GM19438 (cell line): Measurements from ENCODE around the gene CYREN.
A peak's percentile ranks its signal among the peaks of the same experiment; 100 is the strongest.
"Not testable (repeated sequence)": the region's sequence is repeated elsewhere in the genome, so short reads cannot be mapped to it uniquely, and the experiment has no call there.

ENCODE experiments used
- ATAC-seq: cut with Tn5 transposase; IDR thresholded peaks from one replicate; pipeline ENCODE4 v1.9.1; 2021; ENCODE audit warnings: low read depth; ENCODE audit not compliant: unreplicated experiment

Gene CYREN

DNA sequence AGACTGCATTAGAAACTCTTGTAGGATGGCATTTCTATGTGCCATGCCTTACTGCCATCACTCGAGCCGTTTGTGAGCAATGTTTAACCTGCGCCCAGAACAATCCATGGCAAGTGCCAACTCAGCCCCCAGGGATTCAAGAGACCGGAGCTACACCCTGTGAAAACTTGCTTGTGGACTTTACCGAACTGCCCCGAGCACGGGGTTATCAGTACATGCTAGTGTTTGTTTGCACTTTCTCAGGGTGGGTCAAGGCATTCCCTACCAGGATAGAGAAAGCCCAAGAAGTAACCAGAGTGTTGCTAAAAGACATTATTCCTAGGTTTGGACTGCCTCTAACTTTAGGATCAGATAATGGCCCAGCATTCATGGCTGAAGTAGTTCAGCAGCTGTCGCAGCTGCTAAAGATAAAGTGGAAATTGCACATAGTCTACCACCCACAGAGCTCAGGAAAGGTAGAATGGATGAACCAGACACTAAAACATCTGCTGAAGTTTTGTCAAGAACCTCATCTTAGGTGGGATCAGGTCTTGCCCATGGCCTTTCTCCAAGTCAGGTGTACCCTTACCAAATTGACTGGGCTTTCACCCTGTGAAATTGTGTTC is 8.9 kb upstream of the CYREN start:
- ATAC-seq, result no peak

DNA sequence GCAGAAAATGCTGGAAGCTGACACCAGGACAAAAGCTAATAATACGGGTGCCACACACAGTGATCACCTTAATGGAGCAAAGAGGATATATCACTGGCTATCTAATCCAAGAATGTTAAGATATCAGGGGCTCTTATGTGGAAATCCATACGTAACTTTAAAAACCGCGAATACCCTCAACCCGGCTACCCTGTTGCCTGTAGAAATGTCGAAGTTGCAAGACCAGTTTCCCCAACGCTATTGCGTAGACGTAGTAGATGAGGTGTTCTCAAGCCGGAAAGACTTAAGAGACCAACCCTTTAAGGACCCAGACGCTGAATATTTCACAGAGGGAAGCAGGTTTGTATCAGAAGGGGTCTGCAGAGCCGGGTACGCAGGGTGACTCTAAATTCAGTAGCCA is 7.9 kb upstream of the CYREN start:
- ATAC-seq, result no peak

DNA sequence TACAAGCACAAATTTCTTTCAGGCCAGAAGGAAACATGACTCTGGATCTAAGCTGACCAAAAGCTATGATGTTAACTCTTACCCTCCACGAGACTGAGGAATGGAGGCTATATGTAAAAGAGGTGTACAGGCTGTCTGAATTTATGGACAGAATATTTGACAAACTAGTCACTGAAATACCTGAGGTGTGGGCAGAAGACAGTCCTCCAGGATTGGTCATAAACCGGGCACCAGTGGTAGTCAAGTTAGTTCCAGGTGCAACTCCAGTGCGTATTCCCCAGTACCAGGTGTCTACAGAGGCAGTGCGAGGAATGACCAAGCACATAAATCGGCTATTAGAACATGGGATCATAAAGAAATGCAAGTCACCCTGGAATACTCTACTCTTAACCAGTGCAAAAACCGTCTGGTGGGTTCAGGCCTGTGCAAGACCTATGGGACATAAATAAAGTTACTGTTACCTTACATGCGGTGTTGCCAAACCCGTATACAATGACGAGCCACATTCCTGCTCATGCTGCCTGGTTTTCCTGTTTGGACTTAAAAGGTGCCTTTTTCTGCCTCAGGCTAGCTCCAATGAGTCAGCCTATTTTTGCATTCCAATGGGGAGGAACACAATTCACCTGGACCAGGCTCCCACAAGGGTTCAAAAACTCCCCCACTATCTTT is 6.7 kb upstream of the CYREN start:
- ATAC-seq, result no peak

DNA sequence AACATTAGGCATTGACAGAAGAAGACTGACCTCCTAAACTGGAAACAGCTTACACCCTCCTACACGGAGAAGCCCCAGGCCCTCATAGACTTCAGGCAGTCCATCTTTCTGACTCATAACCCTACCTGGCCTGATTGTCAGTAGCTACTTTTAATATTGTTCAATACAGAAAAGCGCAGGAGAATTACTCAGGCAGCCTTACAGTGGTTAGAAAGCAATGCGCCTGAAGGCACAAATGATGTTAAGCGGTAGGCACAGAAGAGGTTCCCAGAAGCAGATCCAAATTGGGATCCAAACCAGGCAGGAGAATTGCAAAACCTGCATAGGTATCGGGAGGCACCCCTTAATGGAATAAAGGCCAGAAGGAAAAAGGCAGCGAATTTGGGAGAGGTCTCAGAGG is 5.4 kb upstream of the CYREN start:
- ATAC-seq, result no peak

DNA sequence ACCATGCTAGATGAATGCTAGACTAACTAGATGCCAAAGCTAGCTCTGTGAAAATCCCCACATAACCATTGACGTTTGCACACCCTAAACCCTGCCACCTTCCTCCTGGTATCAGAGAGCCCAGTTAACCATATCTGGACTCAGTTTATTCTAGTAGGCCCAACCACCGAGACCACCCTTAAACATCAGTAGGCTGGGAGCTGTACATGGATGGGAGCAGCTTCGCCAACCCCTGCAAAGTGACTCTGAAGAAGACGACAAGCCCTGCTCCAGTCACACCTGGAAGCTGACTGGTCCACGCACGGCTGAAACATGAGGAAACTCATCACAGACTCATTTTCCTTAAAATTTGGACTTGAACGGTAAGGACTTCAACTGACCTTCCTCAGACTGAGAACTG is 4.4 kb upstream of the CYREN start:
- ATAC-seq, result no peak

DNA sequence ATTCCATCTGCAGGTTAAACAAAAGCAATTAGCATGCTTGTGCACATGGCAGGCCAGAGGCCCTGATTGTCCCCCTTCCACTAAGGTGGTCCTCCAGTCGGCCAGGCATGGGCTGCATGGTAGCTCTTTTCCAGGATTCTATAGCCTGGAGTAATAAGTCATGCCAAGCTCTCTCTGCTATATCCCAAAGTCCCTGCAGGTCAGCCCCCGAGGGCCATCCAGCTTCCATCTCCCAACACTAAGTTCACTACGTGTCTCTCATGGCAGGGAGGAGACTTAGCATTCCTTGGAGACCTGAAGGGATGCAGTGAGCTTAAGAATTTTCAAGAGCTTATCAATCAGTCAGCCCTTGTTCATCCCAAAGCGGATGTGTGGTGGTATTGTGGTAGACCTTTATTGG is 3.4 kb upstream of the CYREN start:
- not testable (repeated sequence) for ATAC-seq

DNA sequence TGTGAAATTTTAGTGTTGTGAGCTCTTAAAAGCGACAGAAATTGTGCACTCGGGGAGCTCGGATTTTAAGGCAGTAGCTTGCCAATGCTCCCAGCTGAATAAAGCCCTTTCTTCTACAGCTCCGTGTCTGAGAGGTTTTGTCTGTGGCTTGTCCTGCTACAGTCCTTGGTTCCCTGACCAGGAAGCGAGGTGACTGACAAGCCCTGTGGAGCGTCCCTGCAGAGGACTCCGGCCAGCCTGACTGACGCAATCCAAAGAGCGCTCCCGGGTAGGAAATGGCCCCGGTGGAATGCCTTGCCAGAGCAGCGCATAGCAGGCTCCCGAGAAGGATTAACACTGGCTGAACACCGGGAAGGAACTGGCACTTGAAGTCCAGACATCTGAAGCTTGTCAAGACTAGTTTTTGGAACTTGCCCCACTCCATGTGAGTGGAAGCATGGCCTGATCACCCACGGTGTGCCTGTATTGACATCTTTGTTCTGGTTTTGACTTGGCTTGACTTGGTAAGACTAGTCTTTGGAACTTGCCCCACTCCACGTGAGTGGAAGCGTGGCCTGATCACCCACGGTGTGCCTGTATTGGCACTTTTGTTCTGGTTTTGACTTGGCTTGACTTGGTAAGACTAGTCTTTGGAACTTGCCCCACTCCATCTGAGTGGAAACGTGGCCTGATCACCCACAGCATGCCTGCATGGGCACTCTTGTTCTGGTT is 1.2 kb upstream of the CYREN start:
- not testable (repeated sequence) for ATAC-seq

DNA sequence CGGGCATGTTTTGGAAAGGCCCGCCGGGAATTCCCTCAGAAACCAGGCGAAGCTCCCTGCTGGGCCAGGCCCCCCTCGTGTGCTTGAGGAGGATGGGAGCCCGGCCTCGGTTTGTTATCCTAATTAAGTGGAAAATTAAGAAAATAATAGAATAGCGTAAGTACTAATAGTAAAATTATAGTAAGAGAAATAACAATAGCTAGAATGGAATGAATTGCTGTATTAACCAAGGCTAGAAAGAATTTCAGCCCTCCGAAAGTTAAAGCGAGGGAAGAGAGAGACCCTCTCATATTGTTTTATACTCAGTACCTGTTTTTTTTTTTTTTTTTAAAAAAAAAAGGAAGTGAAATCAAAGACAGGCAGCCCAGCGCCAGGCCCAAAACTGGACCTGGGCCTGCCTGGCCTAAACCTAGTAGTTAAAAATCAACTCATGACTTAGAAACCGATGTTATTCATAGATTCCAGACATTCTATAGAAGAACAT is 533 bp upstream of the CYREN start:
- peak; percentile 40 for ATAC-seq

DNA sequence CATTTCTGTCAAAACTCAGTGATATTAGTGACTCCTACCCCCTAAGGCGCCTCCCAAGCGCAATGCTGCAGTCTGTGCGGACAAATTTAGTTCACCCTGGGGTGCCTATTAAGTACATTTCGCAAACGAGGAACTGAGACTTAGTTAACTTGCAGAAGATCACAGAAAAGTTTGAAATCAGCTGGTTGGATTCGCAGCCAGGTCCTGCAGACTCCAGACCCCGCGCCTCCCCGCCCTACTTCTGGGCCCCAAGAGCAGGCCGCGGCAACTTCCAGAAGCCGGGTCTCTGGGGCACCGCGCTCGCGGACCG is 588 bp downstream of the CYREN start:
- peak; percentile 9 for ATAC-seq

DNA sequence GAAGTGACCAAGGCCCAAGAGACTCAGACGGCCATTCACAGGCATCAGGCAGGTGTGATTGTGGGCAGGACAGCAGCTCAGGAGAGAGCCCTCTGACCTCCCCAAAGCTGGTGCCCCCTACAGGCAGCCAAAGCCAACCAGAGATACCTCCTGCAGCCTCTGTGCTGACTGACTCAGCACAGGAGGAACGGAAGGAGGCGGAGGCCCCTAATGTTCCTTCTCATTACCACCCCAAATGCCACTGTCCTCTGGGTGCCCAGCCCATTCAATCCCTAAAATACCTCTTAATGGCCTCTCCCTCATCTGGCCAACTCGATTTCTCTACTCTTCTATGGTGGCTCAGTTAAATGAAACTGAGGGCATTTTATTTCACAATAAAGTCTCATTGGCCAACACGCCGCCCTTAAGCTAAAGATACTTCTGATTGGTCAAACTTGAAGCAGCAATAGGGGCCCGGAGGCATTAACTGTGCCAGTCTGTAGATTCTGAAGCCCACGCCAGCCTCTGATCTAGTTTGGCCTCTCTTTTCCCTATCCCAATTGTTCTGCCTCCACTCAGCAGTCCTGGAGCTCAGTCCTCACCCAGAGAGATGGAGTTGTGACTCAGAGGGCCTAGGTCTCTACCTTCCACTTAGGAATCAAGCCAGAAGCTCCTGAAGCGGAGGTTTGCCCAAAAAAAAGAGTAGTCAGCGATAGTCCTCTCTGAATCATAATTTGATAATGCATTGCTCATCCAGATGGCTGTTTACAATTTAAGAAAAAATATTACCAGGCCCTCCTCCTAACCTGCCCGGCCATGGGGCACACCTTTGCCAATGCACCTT is 1.2 kb downstream of the CYREN start:
- ATAC-seq, result peak; percentile 35

DNA sequence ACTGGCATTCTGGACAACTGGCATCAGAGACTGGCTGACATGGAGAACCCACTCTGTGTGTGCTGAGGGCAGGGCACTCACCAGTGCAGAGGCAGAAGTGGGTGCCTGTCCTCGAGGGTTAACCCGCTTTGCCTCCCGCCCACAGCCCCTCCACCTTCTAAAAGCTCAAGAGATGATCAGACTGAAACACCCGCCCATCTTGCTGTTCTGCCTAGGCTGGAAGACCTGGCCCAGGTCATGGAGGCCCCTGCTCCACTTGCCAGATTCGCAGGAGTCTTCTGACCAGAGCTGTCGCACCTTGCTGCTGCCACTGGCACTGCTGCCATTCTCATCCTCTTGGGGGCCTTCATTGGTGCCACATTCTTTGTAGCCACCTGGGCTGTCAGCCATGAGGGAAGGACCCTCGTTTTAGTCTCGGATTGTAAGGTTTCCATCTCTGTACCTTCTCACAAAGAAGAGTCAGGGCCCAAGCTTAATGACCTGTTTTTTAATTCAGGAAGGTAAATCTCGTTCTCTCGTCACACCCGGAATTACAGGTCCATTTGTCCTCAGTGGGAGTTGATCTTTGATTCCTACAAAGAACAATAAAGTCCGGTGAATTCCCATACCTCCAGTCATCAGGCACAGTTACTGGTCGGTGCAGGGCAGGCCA is 1.9 kb downstream of the CYREN start:
- ATAC-seq, result no peak

DNA sequence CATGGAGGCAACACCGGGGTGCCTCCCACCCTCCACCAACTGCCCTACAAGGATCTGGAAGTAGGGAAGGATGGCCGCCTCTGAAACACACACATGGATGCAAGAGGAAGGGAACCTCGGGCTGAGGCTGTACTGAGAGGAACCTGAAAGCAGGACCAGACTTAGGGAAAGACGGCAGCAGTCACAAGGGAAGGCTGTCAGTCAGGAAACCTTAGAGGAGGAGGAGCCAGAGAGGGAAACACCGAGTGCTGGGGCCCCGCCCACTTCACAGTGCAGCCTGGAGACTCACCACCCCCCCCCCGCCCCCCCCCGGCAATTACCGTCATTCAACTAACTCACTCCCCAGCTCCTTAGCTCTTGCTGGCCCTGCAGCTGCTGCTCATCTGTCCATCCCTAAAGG is 2.5 kb downstream of the CYREN start:
- no peak for ATAC-seq

DNA sequence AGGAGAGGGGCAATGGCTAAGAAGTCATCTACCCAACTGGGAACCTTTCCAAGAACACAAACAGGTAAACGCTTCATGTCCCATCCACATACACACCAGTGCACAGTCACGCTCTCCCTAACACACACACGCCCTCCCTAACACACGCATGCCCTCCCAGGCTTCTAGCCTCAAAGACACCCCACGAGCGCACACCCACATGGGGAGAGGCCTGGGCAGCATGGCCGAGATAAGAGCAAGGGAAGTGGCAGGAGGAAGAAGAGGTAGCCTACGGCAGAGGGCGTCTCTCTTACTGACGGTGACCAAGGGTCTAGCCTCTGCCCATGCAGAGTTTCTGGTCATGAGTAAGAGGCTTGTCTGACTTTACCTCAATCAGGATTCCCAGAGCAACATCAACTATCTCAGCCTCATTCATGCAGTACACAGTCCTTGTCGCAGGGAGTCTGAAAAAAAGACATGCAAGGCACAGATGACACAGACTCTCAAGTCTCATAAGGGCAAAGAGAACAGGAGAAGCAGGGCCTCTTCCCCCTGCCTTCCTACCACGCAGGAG is 3.1 kb downstream of the CYREN start:
- ATAC-seq, result no peak

DNA sequence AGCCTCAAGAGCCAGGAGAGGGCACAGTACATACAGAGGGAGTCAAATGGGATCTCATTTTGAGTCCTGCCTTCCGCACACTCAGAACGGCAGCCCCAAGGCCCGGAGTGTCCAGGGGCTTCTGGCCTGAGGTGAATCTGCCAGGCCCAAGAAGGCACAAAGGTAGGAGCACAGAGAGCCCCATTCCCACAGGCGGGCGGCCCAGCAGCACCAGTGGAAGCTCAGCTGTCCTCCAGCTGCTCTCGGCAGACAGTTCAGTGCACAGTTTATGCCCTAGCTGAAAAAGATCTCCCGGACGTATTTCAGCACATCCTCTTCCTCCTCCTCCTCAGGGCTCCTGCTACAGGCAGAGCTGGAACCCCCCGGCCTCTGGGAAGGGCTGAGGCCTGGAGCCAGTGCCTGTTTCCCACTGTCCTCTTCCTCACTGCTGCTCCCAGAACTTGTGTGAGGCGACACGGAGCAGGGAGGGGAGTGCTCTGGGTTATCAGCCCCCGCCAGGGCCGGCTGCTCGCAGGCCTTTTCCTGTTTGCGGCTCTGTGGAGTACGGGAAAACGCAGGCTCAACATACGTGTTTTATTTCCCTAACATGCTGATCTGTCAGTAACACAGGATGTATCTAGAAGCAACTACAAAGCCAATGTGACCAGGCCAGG is 4.0 kb downstream of the CYREN start:
- ATAC-seq, result no peak

DNA sequence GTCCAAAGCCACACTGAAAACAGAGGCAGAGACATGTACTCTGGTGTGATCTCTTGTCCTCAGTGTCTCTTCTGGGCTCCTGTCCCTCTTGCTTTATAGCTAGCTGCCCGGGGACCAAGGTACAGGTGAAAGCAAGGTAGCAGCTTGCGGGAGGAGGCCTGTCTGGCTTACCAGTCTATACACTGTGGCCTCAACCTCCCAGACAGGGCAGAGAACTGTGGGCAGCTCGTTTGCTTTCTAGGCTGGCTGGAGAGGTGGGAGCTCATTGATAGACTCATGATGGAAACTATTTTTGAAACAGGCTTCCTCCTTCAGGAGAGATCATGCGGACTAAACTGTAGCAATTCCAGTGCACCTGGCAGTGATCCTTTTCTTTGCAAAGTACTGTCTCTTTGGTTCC is 4.6 kb downstream of the CYREN start:
- no peak for ATAC-seq

DNA sequence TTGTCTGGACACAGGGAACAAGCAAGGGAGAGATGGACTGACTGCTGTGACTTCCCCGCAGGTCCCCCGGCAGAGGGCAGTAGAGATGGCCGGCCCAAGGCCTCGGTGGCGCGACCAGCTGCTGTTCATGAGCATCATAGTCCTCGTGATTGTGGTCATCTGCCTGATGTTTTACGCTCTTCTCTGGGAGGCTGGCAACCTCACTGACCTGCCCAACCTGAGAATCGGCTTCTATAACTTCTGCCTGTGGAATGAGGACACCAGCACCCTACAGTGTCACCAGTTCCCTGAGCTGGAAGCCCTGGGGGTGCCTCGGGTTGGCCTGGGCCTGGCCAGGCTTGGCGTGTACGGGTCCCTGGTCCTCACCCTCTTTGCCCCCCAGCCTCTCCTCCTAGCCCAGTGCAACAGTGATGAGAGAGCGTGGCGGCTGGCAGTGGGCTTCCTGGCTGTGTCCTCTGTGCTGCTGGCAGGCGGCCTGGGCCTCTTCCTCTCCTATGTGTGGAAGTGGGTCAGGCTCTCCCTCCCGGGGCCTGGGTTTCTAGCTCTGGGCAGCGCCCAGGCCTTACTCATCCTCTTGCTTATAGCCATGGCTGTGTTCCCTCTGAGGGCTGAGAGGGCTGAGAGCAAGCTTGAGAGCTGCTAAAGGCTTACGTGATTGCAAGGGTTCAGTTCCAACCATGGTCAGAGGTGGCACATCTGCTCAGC is 6.0 kb downstream of the CYREN start:
- ATAC-seq, result no peak

DNA sequence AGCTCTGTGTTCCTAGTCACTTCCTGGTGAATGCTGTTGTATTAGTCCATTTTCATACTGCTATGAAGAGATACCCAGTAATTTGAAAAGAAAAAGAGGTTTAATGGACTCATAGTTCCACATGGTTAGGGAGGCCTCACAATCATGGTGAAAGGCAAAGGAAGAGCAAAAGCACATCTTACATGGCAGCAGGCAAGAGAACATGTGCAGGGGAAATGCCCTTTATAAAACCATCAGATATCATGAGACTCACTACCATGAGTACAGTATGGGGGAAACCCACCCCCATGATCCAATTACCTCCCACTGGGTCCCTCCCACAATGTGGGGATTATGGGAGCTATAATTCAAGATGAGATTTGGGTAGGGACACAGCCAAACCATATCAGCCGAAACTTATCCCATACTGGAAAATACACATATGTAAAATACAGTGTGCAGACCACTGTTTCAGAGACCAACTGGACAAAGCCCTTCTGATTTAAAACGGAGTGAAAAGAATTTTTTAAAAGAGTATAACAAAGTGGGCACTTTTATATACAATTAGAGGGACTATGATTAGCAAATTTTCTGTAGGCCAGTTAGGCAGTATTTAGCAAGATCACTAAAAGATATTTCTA is 8.0 kb downstream of the CYREN start:
- ATAC-seq, result no peak

DNA sequence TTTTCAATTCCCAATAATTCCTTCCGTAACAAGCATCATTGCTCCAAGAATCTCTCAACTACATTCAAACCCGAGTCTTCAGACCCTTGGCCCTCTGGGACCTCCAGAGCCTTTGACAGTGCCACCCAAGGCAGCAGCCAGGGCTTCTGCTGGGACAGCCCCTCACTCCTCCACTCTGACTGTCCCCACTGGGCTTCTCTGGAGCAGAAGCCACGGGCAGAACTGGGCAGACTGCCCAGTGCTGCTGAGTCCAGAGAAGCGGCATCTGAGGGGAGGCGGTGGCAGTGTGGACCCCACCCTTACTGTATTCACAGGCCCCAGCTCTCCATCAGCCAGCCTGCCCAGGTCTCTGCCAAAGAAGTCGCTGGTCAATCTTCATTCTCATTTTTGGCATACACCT is 8.8 kb downstream of the CYREN start:
- no peak for ATAC-seq
